H9 (cell line): ENCODE measurements around the gene TFAP2E. TPM values are rescaled to one million over a fixed set of nuclear protein-coding genes. Genes with fewer than 3 reads are reported as not detected.

Experiments used
- DNase-seq: peaks from one replicate; pipeline ENCODE4 v3.0.0-alpha.2; 2017
- H2AFZ ChIP-seq: one replicate; pipeline ENCODE4 v1.6.1; 2013; ENCODE audit warnings: mild to moderate bottlenecking, low read length, control low read depth, moderate library complexity
- H2AK5ac ChIP-seq: 2 replicates; pipeline ENCODE4 v1.6.1; 2013; ENCODE audit warnings: low read length, control low read depth, mixed read lengths; ENCODE audit not compliant: insufficient read length
- H2BK120ac ChIP-seq: one replicate; pipeline ENCODE4 v1.6.1; 2013; ENCODE audit warnings: low read depth, mild to moderate bottlenecking, low read length, control low read depth, inconsistent platforms; ENCODE audit not compliant: poor library complexity, severe bottlenecking
- H2BK12ac ChIP-seq: 2 replicates; pipeline ENCODE4 v1.6.1; 2013; ENCODE audit warnings: low read length, control low read depth, mixed read lengths, low read depth; ENCODE audit not compliant: insufficient read length
- H2BK15ac ChIP-seq: 2 replicates; pipeline ENCODE4 v1.6.1; 2013; ENCODE audit warnings: low read depth, low read length, control low read depth
- H2BK20ac ChIP-seq: one replicate; pipeline ENCODE4 v1.6.1; 2013; ENCODE audit warnings: low read depth, mild to moderate bottlenecking, low read length, control low read depth, inconsistent platforms; ENCODE audit not compliant: poor library complexity, severe bottlenecking
- H2BK5ac ChIP-seq: 2 replicates; pipeline ENCODE4 v1.6.1; 2013; ENCODE audit warnings: low read length, control low read depth, mixed read lengths; ENCODE audit not compliant: insufficient read length
- H3K14ac ChIP-seq: 2 replicates; pipeline ENCODE4 v1.6.1; 2013; ENCODE audit warnings: low read length, control low read depth; ENCODE audit not compliant: insufficient read depth
- H3K18ac ChIP-seq: 2 replicates; pipeline ENCODE4 v1.6.1; 2013; ENCODE audit warnings: low read depth, mild to moderate bottlenecking, mixed read lengths, low read length, control low read depth; ENCODE audit not compliant: insufficient read length
- H3K23ac ChIP-seq: 2 replicates; pipeline ENCODE4 v1.6.1; 2013; ENCODE audit warnings: low read length, control low read depth, mixed read lengths, low read depth; ENCODE audit not compliant: insufficient read length
- H3K23me2 ChIP-seq: 2 replicates; pipeline ENCODE4 v1.6.1; 2013; ENCODE audit warnings: low read depth, mild to moderate bottlenecking, mixed read lengths, low read length, control low read depth; ENCODE audit not compliant: insufficient read length, poor library complexity, severe bottlenecking
- H3K27ac ChIP-seq: 2 replicates; pipeline ENCODE4 v1.5.1; 2013; ENCODE audit warnings: low read length, control low read depth, mixed read lengths, low read depth; ENCODE audit not compliant: insufficient read length
- H3K27me3 ChIP-seq: 2 replicates; pipeline ENCODE4 v1.6.1; 2013; ENCODE audit warnings: low read length, control low read depth, inconsistent platforms; ENCODE audit not compliant: insufficient read depth
- H3K4ac ChIP-seq: 2 replicates; pipeline ENCODE4 v1.6.1; 2013; ENCODE audit warnings: low read depth, mild to moderate bottlenecking, control low read depth, inconsistent platforms, low read length, moderate library complexity
- H3K4me1 ChIP-seq: 2 replicates; pipeline ENCODE4 v1.6.1; 2013; ENCODE audit warnings: low read length, control low read depth, inconsistent platforms; ENCODE audit not compliant: insufficient read depth
- H3K4me2 ChIP-seq: 2 replicates; pipeline ENCODE4 v1.6.1; 2013; ENCODE audit warnings: low read length, control low read depth, mixed read lengths; ENCODE audit not compliant: insufficient read length, insufficient read depth
- H3K56ac ChIP-seq: 2 replicates; pipeline ENCODE4 v1.6.1; 2013; ENCODE audit warnings: low read depth, mild to moderate bottlenecking, mixed read lengths, low read length, control low read depth; ENCODE audit not compliant: insufficient read length
- H3K79me1 ChIP-seq: 2 replicates; pipeline ENCODE4 v1.6.1; 2013; ENCODE audit warnings: low read depth, mild to moderate bottlenecking, moderate library complexity, low read length, control low read depth, inconsistent platforms; ENCODE audit not compliant: insufficient read depth, poor library complexity, severe bottlenecking
- H3K79me2 ChIP-seq: 2 replicates; pipeline ENCODE4 v1.6.1; 2013; ENCODE audit warnings: low read length, control low read depth, inconsistent platforms; ENCODE audit not compliant: insufficient read depth
- H3K9ac ChIP-seq: 2 replicates; pipeline ENCODE4 v1.6.1; 2013; ENCODE audit warnings: low read length, control low read depth, mixed read lengths; ENCODE audit not compliant: insufficient read length; ENCODE audit errors: extremely low read depth
- H3K9me3 ChIP-seq: one replicate; pipeline ENCODE4 v1.6.1; 2013; ENCODE audit warnings: low read depth, low read length, inconsistent platforms; ENCODE audit not compliant: control insufficient read depth
- H3T11ph ChIP-seq: one replicate; pipeline ENCODE4 v1.6.1; 2013; ENCODE audit warnings: mild to moderate bottlenecking, low read length, control low read depth, inconsistent platforms
- H4K20me1 ChIP-seq: one replicate; pipeline ENCODE4 v1.6.1; 2013; ENCODE audit not compliant: control insufficient read depth, insufficient read length, insufficient read depth
- H4K5ac ChIP-seq: 2 replicates; pipeline ENCODE4 v1.6.1; 2013; ENCODE audit warnings: low read depth, mild to moderate bottlenecking, mixed read lengths, low read length, control low read depth; ENCODE audit not compliant: insufficient read length
- H4K8ac ChIP-seq: replicated peaks from 2 replicates; pipeline ENCODE4 v1.6.1; 2013; ENCODE audit warnings: low read length, control low read depth, mixed read lengths, low read depth; ENCODE audit not compliant: insufficient read length
- H4K91ac ChIP-seq: 2 replicates; pipeline ENCODE4 v1.6.1; 2013; ENCODE audit warnings: low read depth, mild to moderate bottlenecking, moderate library complexity, mixed read lengths, low read length, control low read depth; ENCODE audit not compliant: insufficient read length
- H3K27ac Mint-ChIP-seq, 3 experiments: 2 replicates in 2 of 3; 3 replicates in 1 of 3; pipeline ENCODE4 v1.8.0; 2020 to 2021; ENCODE audit warnings: mixed read lengths in 3 of 3, mild to moderate bottlenecking in 1 of 3, moderate library complexity in 1 of 3
- H3K27me3 Mint-ChIP-seq: 2 replicates; pipeline ENCODE4 v1.8.0; 2021; ENCODE audit warnings: low read depth, mild to moderate bottlenecking, moderate library complexity, mixed read lengths
- H3K36me3 Mint-ChIP-seq, 3 experiments: 2 replicates in 2 of 3; 3 replicates in 1 of 3; pipeline ENCODE4 v1.8.0; 2020 to 2021; ENCODE audit warnings: low read depth in 3 of 3, mixed read lengths in 3 of 3; ENCODE audit not compliant: insufficient read depth in 1 of 3
- H3K4me1 Mint-ChIP-seq, 2 experiments: 2 replicates each; pipeline ENCODE4 v1.8.0; 2020; ENCODE audit warnings: mixed read lengths in 2 of 2
- H3K4me3 Mint-ChIP-seq, 2 experiments: 2 replicates in 1 of 2; 3 replicates in 1 of 2; pipeline ENCODE4 v1.8.0; 2020 to 2021; ENCODE audit warnings: mild to moderate bottlenecking in 2 of 2, mixed read lengths in 2 of 2, moderate library complexity in 1 of 2
- H3K9me3 Mint-ChIP-seq, 2 experiments: 2 replicates in 1 of 2; 3 replicates in 1 of 2; pipeline ENCODE4 v1.8.0; 2020; ENCODE audit warnings: mild to moderate bottlenecking in 2 of 2, mixed read lengths in 2 of 2, moderate library complexity in 1 of 2
- WGBS: extraction: QIAGEN DNeasy Blood & Tissue Kit; methylation state at CpG from one replicate; pipeline ENCODE4 v1.1.7; 2013; ENCODE audit warnings: missing lambda C conversion rate, low lambda C conversion rate, mixed read lengths; ENCODE audit not compliant: insufficient read length; ENCODE audit errors: extremely low coverage; 5-methylcytosine and 5-hydroxymethylcytosine counted together
- total RNA-seq: library from RNA; stranded (reverse); gene quantifications from 2 replicates; pipeline ENCODE4 v1.2.1, GENCODE V29; 2021
- TF ChIP-seq, protein P1 (sequence below): fragments of 200-600 bp; sonication (generic); conservative IDR thresholded peaks from 3 replicates; pipeline ENCODE4 v1.8.0; 2021; ENCODE audit warnings: antibody characterized with exemption, mild to moderate bottlenecking

The TFAP2E gene
- total RNA-seq, 1 experiment from 2014 or later: 0.70 TPM

DNA sequence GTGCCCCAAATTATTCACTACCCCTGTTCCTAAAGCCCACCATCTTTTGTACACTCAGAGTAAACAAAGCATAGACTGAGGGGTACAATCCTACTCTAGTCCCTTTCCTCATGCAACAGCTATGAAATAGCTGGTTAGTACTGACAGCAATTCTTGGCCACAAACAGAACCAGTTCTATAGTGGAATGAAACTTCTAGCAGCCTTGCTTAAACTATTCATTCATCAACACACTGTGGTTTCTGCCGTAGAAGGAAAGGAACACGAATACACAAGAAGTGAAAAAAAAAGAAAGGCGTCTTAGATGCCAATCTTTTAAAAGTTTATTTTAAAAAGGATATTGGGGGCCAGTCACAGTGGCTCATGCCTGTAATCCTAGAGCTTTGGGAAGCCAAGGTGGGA is 58.3 kb downstream of the TFAP2E start:
- H3K4me1 Mint-ChIP-seq: no peaks in the 10 kb centered on the region
- Histone ChIP-seq H3K79me1 (no peaks in the 10 kb centered on the region), H3K4me1 (no peaks in the 10 kb centered on the region), H3K4me2 (no peak overlapping the region), H3K18ac (no peak overlapping the region), H4K5ac (no peak overlapping the region), H2BK120ac (no peak overlapping the region), H2AK5ac (no peak overlapping the region), H3K9me3 (no peaks in the 10 kb centered on the region), H3K79me2 (peaks cover 4% of the 10 kb centered on the region; the same call in 1 of the 2 replicates), H3T11ph (no peak overlapping the region), H2BK20ac (no peak overlapping the region), H4K8ac (no peak overlapping the region), H3K23ac (no peak overlapping the region), H4K20me1 (no peaks in the 10 kb centered on the region), H2BK12ac (no peak overlapping the region), H2BK5ac (no peak overlapping the region), H4K91ac (no peak overlapping the region), H3K9ac (no peak overlapping the region), H3K14ac (no peak overlapping the region), H2BK15ac (no peak overlapping the region), H3K4ac (no peak overlapping the region), H2AFZ (no peak overlapping the region), H3K23me2 (no peaks in the 10 kb centered on the region), H3K27ac (no peak overlapping the region), H3K27me3 (no peaks in the 10 kb centered on the region), H3K56ac (no peak overlapping the region)
- no peaks in the 10 kb centered on the region for H3K9me3 Mint-ChIP-seq
- H3K27me3 Mint-ChIP-seq: no peaks in the 10 kb centered on the region
- no peak overlapping the region for H3K4me3 Mint-ChIP-seq
- no peak for DNase-seq
- peaks cover 34 to 79% (median 60%) of the 10 kb centered on the region in 3 experiments; a peak in 6 of 7 replicates for H3K36me3 Mint-ChIP-seq
- TF ChIP-seq, protein P1, sequence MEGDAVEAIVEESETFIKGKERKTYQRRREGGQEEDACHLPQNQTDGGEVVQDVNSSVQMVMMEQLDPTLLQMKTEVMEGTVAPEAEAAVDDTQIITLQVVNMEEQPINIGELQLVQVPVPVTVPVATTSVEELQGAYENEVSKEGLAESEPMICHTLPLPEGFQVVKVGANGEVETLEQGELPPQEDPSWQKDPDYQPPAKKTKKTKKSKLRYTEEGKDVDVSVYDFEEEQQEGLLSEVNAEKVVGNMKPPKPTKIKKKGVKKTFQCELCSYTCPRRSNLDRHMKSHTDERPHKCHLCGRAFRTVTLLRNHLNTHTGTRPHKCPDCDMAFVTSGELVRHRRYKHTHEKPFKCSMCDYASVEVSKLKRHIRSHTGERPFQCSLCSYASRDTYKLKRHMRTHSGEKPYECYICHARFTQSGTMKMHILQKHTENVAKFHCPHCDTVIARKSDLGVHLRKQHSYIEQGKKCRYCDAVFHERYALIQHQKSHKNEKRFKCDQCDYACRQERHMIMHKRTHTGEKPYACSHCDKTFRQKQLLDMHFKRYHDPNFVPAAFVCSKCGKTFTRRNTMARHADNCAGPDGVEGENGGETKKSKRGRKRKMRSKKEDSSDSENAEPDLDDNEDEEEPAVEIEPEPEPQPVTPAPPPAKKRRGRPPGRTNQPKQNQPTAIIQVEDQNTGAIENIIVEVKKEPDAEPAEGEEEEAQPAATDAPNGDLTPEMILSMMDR: no peak
- WGBS: no CpG with 5 or more reads among the region's 3 CpGs
- H3K27ac Mint-ChIP-seq: no peak overlapping the region
